ENCODE measurements around the gene GPR176.

- no peak for TF ChIP-seq CTCF (IDR thresholded peaks at IDR 0.05)
- no peak for TF ChIP-seq POLR2A (IDR thresholded peaks at IDR 0.05)
Measured at GRCh38 chr15:39868396-39868795, 51.7 kb downstream of the GPR176 start.
